K562 (cell line): Measurements from ENCODE around the gene SIRT5. TPM values are rescaled to one million over a fixed set of nuclear protein-coding genes. Genes with fewer than 3 reads are reported as not detected.
A peak's percentile ranks its signal among the peaks of the same experiment; 100 is the strongest.

Source experiments
- BACH1 ChIP-seq: fragments of 200-800 bp; sonication (Bioruptor generic); IDR thresholded peaks from 2 replicates; pipeline ENCODE4 v1.6.1; 2016; ENCODE audit warnings: missing genetic modification characterization, missing compliant biosample characterization
- BRD9 ChIP-seq: fragments of 450-650 bp; IDR thresholded peaks from 2 replicates; pipeline ENCODE4 v1.6.1; 2018; ENCODE audit warnings: low read depth; ENCODE audit not compliant: partially characterized antibody
- CREBBP ChIP-seq: IDR thresholded peaks from one replicate; pipeline ENCODE4 v1.6.1; 2012; ENCODE audit warnings: low read depth, mild to moderate bottlenecking, control low read depth, inconsistent platforms, low read length
- CXXC5 ChIP-seq: fragments of 250-450 bp; sonication (Bioruptor Pico); IDR thresholded peaks from 2 replicates; pipeline ENCODE4 v1.8.0; 2022; ENCODE audit warnings: inconsistent platforms, mild to moderate bottlenecking, moderate library complexity
- DDX20 ChIP-seq: fragments of 450-650 bp; IDR thresholded peaks from 2 replicates; pipeline ENCODE4 v1.6.1; 2016; ENCODE audit warnings: missing genetic modification characterization, low read depth, mild to moderate bottlenecking, missing compliant biosample characterization, moderate library complexity
- ESRRB ChIP-seq: fragments of 250-450 bp; sonication (Bioruptor Pico); IDR thresholded peaks from 2 replicates; pipeline ENCODE4 v1.5.0; 2020; ENCODE audit warnings: mild to moderate bottlenecking, moderate library complexity, borderline replicate concordance
- FOS ChIP-seq: IDR thresholded peaks from 3 replicates; pipeline ENCODE4 v1.6.1; 2011; ENCODE audit not compliant: insufficient read length; ENCODE audit errors: extremely low read depth
- GABPB2 ChIP-seq: fragments of 250-450 bp; sonication (Bioruptor Pico); conservative IDR thresholded peaks from 2 replicates; pipeline ENCODE4 v1.5.1; 2021; ENCODE audit warnings: mild to moderate bottlenecking
- MXI1 ChIP-seq: IDR thresholded peaks from 2 replicates; pipeline ENCODE4 v1.6.1; 2011; ENCODE audit warnings: low read depth, mild to moderate bottlenecking, improper control_type of control experiment, low read length
- SLC30A9 ChIP-seq: fragments of 250-450 bp; sonication (Bioruptor Pico); IDR thresholded peaks from 2 replicates; pipeline ENCODE4 v1.8.0; 2022; ENCODE audit warnings: mild to moderate bottlenecking, moderate library complexity
- ZFP1 ChIP-seq: fragments of 450-650 bp; formaldehyde crosslinking; IDR thresholded peaks from 2 replicates; pipeline ENCODE4 v1.4.0; 2020; ENCODE audit warnings: mild to moderate bottlenecking, mixed read lengths
- ZNF316 ChIP-seq: fragments of 450-650 bp; IDR thresholded peaks from 2 replicates; pipeline ENCODE4 v1.6.1; 2016
- polyA plus RNA-seq, 8 experiments: library from polyadenylated mRNA; depleted of rRNA in 4 of 8; stranded (reverse) in 5 of 8; unstranded in 3 of 8; fragments of >200 nt; fragmentation: Nextera tagmentation in 2 of 8; fragmentation: Illumina TruSeq in 1 of 8; extraction: Ambion mirVana in 2 of 8; extraction: Trizol in 1 of 8; gene quantifications; 2 replicates each; pipeline versions ENCODE4 v1.2.1 to v1.2.3, GENCODE V29; 2011 to 2014; ENCODE audit warnings: inconsistent platforms in 1 of 8, missing spikeins in 1 of 8
- total RNA-seq, 7 experiments: library from RNA; depleted of rRNA in 6 of 7; stranded (reverse); fragments of >200 nt in 6 of 7; fragmentation: Illumina TruSeq in 2 of 7; extraction: Trizol in 2 of 7; gene quantifications; 2 replicates each; pipeline versions ENCODE4 v1.2.1 to v1.2.3, GENCODE V29; 2011 to 2021; ENCODE audit warnings: low replicate concordance in 1 of 7
- TF ChIP-seq, protein P1 (sequence below): sonication (generic); formaldehyde crosslinking; IDR thresholded peaks from 2 replicates; pipeline ENCODE4 v1.8.1; 2023; ENCODE audit warnings: mild to moderate bottlenecking, missing genetic modification reagents
- TF ChIP-seq, protein P2 (sequence below): fragments of 250-450 bp; sonication (Bioruptor Pico); IDR thresholded peaks from 2 replicates; pipeline ENCODE4 v1.8.0; 2022; ENCODE audit warnings: moderate library complexity, mild to moderate bottlenecking, inconsistent platforms
- TF ChIP-seq, protein P3 (sequence below): fragments of 250-450 bp; sonication (Bioruptor Pico); IDR thresholded peaks from 2 replicates; pipeline ENCODE4 v1.4.0; 2020; ENCODE audit warnings: mild to moderate bottlenecking, moderate library complexity
- TF ChIP-seq, protein P4 (sequence below): fragments of 450-650 bp; formaldehyde crosslinking; IDR thresholded peaks from 2 replicates; pipeline ENCODE4 v1.4.0; 2022; ENCODE audit warnings: mild to moderate bottlenecking, moderate library complexity

Gene SIRT5
- total and polyA plus RNA-seq, 9 of the 15 experiments (the other 6 are each of a cell fraction or from before 2014, with no cell fraction given) = 2.1 to 15.7 (median 11.4) TPM

DNA sequence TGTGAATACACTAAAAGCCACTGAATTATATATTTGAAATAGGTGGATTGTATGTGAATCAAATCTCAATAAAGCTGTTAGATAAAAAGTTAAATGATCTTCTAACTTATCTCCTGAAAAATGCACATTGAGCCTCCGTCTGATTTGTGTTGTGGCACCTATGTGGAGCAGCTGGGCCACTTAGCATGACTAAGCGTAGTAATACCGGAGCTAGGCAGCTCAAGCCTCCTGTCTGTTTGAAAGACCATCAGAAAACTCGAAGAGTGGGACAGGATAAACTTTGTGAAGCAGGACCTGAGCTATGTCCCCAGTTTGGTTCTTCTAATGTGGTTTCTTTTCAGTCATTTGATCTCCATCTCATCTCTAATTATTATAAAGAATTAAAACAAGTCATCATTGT lies 29.7 kb downstream of the SIRT5 start (continued):
- TF ChIP-seq, protein P1, sequence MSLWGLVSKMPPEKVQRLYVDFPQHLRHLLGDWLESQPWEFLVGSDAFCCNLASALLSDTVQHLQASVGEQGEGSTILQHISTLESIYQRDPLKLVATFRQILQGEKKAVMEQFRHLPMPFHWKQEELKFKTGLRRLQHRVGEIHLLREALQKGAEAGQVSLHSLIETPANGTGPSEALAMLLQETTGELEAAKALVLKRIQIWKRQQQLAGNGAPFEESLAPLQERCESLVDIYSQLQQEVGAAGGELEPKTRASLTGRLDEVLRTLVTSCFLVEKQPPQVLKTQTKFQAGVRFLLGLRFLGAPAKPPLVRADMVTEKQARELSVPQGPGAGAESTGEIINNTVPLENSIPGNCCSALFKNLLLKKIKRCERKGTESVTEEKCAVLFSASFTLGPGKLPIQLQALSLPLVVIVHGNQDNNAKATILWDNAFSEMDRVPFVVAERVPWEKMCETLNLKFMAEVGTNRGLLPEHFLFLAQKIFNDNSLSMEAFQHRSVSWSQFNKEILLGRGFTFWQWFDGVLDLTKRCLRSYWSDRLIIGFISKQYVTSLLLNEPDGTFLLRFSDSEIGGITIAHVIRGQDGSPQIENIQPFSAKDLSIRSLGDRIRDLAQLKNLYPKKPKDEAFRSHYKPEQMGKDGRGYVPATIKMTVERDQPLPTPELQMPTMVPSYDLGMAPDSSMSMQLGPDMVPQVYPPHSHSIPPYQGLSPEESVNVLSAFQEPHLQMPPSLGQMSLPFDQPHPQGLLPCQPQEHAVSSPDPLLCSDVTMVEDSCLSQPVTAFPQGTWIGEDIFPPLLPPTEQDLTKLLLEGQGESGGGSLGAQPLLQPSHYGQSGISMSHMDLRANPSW (CRISPR knock-in tag) = no peak
- TF ChIP-seq DDX20 = no peak
- no peak for TF ChIP-seq CXXC5
- no peak for TF ChIP-seq MXI1
- TF ChIP-seq, protein P2, sequence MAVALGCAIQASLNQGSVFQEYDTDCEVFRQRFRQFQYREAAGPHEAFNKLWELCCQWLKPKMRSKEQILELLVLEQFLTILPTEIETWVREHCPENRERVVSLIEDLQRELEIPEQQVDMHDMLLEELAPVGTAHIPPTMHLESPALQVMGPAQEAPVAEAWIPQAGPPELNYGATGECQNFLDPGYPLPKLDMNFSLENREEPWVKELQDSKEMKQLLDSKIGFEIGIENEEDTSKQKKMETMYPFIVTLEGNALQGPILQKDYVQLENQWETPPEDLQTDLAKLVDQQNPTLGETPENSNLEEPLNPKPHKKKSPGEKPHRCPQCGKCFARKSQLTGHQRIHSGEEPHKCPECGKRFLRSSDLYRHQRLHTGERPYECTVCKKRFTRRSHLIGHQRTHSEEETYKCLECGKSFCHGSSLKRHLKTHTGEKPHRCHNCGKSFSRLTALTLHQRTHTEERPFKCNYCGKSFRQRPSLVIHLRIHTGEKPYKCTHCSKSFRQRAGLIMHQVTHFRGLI (CRISPR knock-in tag) = no peak
- TF ChIP-seq BACH1 (tag) = no peak
- TF ChIP-seq ESRRB = no peak
- no peak for TF ChIP-seq GABPB2 (CRISPR knock-in tag)
- no peak for TF ChIP-seq BRD9
- TF ChIP-seq, protein P3, sequence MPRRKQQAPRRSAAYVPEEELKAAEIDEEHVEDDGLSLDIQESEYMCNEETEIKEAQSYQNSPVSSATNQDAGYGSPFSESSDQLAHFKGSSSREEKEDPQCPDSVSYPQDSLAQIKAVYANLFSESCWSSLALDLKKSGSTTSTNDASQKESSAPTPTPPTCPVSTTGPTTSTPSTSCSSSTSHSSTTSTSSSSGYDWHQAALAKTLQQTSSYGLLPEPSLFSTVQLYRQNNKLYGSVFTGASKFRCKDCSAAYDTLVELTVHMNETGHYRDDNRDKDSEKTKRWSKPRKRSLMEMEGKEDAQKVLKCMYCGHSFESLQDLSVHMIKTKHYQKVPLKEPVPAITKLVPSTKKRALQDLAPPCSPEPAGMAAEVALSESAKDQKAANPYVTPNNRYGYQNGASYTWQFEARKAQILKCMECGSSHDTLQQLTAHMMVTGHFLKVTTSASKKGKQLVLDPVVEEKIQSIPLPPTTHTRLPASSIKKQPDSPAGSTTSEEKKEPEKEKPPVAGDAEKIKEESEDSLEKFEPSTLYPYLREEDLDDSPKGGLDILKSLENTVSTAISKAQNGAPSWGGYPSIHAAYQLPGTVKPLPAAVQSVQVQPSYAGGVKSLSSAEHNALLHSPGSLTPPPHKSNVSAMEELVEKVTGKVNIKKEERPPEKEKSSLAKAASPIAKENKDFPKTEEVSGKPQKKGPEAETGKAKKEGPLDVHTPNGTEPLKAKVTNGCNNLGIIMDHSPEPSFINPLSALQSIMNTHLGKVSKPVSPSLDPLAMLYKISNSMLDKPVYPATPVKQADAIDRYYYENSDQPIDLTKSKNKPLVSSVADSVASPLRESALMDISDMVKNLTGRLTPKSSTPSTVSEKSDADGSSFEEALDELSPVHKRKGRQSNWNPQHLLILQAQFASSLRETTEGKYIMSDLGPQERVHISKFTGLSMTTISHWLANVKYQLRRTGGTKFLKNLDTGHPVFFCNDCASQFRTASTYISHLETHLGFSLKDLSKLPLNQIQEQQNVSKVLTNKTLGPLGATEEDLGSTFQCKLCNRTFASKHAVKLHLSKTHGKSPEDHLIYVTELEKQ (CRISPR knock-in tag) = no peak
- TF ChIP-seq FOS = no peak
- no peak for TF ChIP-seq ZFP1 (CRISPR knock-in tag)
- TF ChIP-seq ZNF316 = peak; percentile 52
- TF ChIP-seq, protein P4, sequence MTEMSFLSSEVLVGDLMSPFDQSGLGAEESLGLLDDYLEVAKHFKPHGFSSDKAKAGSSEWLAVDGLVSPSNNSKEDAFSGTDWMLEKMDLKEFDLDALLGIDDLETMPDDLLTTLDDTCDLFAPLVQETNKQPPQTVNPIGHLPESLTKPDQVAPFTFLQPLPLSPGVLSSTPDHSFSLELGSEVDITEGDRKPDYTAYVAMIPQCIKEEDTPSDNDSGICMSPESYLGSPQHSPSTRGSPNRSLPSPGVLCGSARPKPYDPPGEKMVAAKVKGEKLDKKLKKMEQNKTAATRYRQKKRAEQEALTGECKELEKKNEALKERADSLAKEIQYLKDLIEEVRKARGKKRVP = no peak
- no peak for TF ChIP-seq CREBBP
- TF ChIP-seq SLC30A9 (CRISPR knock-in tag) = no peak
